A549 treated with AZD2906 at 1 μM for 4 hours (cell line): ENCODE data around the gene MREG. TPM values are rescaled to one million over a fixed set of nuclear protein-coding genes. Genes with fewer than 3 reads are reported as not detected.

Experiments
- total RNA-seq: library from RNA; stranded (reverse); fragments of 200-300 nt; extraction: Qiagen RNA extraction; gene quantifications from 5 replicates; pipeline ENCODE4 v1.2.3, GENCODE V29; 2022

MREG gene
- total RNA-seq, result 3.9 to 4.7 TPM (median 4.0 TPM) in 5 replicates

GRCh38 chr2:216013080-216013909 is at the start of gene MREG:
Gene MREG, minus strand, starts transcription at chr2:216013551. Its CDS starts 224 bp downstream, at chr2:216013327.

Other genes starting within 250 kb of the MREG start
- gene PECR, start 68.3 kb upstream of the MREG start, total RNA-seq, result 13.6 to 17.1 TPM (median 15.2 TPM) in 5 replicates
- 0.22 to 0.37 TPM (median 0.29 TPM) in 5 replicates for gene TMEM169, start 68.4 kb upstream of the MREG start, total RNA-seq
- gene XRCC5, start 95.8 kb upstream of the MREG start, total RNA-seq, result 156 to 215 TPM (median 173 TPM) in 5 replicates